ENCODE data around the gene ESPN.
"Not testable (repeated sequence)": the region's sequence is repeated elsewhere in the genome, so short reads cannot be mapped to it uniquely, and the experiment has no call there.

Gene ESPN

DNA sequence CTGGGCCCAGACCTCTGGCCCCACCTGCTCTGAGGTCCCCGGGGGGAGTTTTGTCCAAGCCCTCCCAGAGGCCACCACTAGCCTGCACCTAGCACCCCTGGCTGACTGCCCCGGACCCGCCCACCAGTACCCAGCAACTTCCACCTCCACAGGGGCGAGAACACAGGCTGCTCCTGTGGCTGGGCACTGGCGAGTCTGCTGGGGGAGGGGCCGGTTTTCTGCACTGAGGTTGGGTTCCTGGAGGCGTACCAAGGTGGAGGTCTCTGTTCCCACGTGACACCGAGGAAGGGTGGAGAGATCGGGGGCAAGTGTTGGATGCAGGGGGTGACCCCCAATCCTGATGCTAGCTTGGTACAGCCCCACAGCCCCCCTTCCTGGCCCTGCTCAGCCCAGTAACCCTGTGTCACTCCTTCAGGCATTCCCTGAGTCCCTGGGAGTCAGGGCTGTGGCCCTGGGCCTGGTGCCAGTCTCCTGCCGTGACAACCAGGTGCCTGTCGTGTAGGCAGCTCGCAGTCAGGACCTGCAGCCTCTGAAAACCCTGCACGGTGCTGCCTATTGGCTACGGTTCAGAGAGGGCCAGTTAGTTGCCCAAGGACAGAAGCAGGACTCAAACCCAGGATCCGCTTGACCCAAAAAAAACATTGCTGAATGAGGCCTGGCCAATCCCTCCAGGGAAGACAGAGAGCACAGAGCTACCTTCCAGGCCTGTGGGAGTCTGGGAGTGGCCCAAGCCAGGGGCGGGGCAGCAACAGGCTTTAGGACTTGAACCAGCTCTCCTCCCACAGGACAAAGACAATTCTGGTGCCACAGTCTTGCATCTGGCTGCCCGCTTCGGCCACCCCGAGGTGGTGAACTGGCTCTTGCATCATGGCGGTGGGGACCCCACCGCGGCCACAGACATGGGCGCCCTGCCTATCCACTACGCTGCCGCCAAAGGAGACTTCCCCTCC is 3.1 kb downstream of the ESPN start:
- no peak for DNase-seq (ENCODE audit: low spot score)

DNA sequence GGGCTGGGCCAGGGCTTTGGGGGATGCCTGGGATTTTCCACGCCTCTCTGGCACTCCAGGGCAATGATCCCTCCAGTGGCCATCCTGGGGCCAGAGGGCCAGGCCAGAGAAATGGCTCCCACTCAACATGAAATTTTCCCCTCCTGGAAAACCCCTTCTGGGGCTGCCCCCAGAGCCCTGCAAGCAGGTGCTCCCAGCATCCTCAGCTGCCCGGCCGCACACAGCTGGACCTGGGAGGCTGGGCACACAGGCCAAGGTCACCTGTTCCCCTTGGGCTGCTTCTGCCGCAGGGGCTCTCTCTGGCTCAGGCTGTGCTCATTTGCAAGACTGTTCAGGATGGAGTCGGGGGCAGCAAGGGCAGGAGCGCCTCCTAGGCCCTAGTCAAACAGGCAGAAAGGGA is 3.9 kb downstream of the ESPN start:
- not testable (repeated sequence) for DNase-seq (ENCODE audit: low spot score)

- peak; percentile 45 for DNase-seq (ENCODE audit: low spot score)
These were observed 5.3 kb downstream of the ESPN start for GRCh38 chr1:6429660-6430411.

DNA sequence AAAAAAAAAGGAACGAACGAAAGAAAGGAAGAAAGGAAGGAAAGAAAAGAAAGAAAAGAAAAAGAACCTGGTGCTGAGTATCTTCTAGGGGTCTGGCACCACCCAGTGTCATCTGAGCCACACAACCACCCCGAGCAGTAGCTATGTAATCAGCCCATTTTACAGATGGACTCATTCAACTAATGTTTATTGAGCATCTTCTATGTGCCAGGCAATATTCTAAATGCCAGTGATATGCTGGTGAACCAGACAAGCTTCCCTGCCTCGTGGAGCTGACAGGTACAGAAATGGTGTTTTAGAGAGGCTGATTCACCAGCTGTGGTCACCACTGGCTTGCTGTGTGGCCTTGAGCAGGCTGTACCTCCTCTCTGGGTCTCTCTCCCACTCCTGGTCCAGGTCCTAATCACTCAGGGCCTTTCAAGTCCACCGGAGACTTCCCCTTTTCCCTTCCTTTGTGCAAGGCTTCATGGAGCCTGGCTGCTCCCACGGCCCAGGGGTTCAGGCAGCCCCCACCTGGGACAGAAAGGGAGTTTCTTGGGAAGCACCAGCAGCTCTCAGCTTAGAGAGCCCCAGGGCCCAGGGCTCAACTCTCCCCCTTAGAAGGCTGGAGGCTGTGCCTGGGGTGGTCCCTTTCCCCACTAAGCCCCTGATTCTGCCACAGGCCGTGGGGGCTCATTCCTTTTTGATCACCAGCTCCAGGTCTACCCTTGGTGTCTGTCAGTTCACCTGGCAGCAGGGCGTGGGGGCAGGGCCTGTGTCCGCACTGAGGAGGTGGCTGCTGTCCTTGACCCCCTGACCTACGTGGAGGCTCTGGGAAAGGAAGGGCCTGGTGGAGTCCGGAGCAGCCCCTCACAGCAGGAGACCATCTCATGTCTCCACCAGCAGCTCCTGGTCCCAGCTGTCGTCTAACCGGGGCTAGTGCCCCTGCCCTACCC is 7.3 kb downstream of the ESPN start:
- DNase-seq (ENCODE audit: low spot score), result not testable (repeated sequence)

GRCh38 chr1:6434186-6434585 is 9.6 kb downstream of the ESPN start:
- no peak for DNase-seq (ENCODE audit: low spot score)

DNA sequence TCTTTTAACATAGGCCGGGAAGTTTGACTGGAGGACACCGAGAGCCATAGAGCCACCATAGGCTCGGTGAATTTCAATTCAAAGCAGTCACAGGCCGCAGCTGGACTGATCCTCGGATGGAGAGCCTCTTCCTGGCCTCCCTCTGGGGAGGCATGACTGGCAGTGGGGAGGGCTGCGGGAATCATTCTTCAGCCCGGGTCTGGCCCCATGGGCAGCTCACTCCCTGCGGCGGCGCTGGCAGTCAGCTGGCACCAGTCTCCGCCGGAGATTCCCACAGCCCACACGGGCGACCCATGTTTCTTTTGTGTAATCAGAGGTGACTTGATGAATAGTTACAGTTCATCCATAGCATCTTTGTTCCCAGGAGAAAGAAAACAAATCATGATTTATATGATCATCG is 10.6 kb downstream of the ESPN start:
- DNase-seq (ENCODE audit: low spot score), result no peak

- DNase-seq (ENCODE audit: low spot score), result no peak
These were observed 11.0 kb downstream of the ESPN start for GRCh38 chr1:6435547-6435946.

DNA sequence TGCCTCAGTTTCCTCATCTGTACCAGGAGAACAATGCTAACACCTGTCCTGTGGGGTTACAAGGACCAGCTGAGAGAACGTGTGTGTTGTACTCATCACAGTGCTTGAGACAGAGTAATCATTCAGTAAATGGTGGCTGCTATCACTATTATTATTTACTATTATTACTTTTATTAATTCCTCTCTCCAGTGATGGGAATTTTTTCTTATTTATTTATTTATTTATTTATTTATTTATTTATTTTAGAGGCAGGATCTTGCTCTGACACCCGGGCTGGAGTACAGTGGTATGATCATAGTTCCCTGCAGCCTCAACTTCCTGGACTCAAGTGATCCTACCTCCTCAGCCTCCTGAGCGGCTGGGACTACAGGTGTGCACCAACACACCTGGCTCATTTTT is 11.7 kb downstream of the ESPN start:
- DNase-seq (ENCODE audit: low spot score), result not testable (repeated sequence)

DNA sequence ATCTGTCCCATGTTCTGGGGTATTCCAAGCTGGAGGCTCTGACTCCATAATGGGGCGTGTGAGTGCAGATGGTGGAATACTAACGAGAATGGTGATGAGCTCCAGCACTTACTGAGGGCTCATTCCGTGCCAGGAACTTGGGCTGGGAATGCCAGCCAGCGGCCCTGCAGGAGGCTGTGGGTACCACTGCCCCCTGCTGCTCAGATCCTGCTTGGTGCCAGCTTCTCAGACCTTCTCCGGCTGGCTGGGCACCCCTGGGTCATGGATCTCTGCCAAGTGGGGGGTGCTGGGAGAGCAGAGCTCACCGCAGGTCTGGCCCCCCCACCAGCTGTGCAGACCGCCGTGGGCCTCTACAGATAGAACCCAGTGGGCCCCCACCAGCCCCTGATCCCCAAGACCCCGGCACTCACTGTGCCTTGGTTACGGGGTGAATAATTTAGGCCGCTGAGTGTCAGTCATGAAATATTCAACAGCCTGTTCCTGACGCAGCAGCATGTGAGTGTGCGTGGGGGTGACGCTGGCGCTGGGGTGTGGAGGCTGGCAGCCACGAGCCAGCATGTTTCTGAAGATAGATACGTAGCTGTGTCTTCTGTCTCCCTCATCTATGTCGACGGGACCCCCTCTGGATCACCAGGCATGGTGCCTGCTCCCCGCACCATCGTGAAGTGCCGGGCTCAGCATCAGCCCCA is 12.6 kb downstream of the ESPN start:
- DNase-seq (ENCODE audit: low spot score), result not testable (repeated sequence)

GRCh38 chr1:6438047-6438525 is 13.5 kb downstream of the ESPN start:
- peak; percentile 72 for DNase-seq (ENCODE audit: low spot score)

GRCh38 chr1:6440198-6441126 is 15.9 kb downstream of the ESPN start:
- DNase-seq (ENCODE audit: low spot score), result peak; percentile 62

DNA sequence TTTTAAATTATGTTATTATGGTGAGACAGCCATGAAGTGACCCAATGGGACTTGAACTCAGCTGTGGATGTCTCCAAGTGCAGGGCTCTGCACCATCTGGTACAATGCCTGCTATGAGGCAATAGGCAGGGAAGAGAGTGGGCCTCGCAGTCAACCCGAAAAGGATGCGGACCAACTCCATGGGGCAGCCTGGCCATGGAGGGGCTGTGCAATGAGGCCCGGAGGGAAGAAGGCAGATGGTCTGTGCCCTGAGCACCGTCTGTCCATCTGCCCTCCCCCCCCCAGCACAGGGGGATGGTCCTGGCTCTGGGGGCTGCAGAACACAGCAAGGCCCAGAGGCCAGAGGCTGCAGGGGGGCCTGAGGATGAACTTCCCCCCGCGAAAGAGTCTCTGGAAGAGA is 17.0 kb downstream of the ESPN start:
- DNase-seq (ENCODE audit: low spot score), result no peak

DNA sequence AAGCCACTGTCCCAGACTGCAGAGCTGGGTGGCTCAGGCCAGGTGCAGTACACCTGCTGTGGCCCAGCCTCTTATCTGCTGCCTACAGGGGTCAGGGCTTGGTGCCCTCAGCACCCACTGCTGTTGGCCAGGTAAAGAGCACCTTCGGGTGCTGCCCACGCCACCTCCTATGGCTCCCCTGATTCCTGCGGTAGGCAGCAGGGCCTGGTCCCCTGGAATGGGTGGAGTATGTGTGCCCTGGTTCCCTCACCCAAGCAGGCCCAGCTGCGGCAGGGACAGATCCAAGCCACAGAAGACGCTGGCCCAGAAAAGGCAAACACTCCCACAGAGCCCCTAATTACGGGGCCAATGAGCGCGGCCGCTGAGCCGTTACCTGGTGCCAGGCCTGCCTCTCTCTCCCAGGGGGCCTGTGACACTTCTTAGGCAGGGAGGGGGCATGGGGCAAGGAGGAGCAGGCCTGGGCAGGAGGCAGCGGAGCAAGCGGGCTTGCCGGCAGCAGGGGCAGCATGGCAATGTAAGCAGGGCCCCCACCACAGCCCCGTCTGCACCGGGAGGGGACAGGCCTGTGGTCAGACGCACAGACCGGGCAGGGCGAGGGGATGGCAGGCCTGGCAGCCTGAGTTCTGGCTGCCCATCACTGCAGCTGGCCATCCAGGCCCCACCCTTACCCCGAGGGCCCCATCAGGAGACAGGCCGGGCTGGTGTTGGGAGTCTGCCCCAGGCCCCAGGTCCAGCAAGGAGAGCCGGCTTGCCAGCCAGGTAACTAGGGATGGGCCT is 19.0 kb downstream of the ESPN start:
- DNase-seq (ENCODE audit: low spot score), result no peak

DNA sequence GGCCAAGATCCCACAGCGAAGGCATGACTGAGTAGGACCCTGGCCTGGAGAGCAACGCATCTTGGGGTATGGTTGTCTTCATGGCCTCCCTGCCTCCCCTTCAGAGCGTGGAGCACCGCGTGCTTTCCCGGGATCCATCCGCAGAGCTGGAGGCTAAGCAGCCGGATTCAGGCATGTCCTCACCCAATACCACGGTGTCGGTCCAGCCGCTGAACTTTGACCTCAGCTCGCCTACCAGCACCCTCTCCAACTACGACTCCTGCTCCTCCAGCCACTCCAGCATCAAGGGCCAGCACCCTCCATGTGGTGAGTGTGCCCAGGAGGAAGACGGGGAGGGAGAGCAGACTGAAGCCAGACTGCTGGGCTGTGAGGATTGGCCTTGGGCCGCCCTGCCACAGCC is 19.8 kb downstream of the ESPN start:
- DNase-seq (ENCODE audit: low spot score), result no peak

DNA sequence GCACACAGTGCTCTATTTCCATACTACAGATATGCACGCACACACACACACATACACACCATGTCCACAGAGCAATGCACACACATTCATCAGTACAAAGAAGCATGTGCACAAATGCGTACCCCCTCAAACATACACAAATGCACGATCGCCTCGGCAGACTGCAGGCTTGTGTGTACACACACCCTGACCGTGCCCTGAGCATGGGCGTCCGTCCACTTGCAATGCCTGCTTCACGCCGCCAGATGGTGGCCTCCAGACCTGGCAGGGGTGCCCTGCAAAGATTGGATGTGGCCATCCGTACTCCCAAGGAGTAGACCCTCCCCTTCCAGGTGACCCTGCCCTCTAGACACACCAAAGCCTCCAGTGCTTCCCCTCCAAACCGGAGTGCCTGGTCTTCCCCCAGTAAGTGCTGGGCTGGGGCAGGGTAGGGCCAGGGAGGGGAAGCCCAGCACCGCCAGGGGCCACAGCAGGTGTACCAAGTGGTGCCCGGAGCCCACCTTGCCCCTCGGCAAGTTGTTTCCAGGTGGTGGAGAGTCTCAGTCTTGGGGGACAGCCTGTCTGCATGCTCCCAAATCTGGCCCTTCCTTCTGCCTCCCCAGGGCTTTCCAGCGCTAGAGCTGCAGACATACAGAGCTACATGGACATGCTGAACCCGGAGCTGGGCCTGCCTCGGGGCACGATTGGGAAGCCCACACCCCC is 20.6 kb downstream of the ESPN start:
- no peak for DNase-seq (ENCODE audit: low spot score)

- DNase-seq (ENCODE audit: low spot score), result not testable (repeated sequence)
These were observed 21.4 kb downstream of the ESPN start for GRCh38 chr1:6445929-6446328.

GRCh38 chr1:6446665-6447015 is 22.1 kb downstream of the ESPN start:
- DNase-seq (ENCODE audit: low spot score), result no peak

DNA sequence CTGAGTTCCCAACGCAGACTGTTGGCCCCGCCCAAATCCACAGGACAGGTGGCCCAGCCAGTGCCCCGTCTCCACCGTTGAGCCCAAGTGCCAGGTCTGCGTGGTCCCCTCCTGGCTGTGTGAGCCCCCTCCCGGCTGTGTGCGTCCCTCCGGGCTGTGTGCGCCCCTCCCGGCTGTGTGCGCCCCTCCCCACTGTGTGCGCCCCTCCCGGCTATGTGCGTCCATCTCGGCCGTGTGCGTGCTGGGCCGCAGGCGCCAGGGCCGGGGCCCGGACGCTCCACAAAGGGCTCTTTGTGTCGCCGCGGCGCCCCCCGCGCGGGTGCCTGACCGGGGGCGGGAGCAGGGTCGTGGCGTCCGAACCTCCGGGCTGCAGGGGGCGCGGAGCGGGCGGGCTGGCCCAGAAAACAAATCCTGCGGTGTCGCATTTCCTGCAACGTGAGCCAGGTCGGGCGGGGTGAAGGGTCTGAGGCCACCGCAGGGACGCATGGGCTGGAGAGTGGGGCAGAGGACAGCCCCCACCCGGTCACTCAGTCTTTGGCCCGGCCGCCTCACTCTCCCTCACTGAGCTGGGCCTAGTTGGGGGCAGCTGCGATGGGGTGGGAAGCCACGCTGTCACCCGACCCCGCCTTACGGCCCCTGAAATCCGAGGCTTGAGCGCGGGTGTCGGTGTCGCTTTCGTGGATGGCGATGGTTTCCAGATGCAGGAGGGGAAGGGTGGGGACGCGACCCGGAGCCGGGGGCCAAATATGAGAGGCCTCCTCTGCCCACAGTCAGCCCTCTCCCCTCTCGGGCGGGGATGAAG is 22.6 kb downstream of the ESPN start:
- no peak for DNase-seq (ENCODE audit: low spot score)

Data from hematopoietic multipotent progenitor cell treated with erythropoietin and hydrocortisone succinate and interleukin-3 and kit ligand, for 15 days (in vitro differentiated cells).